ENCODE measurements around the gene JAG1.

DNA sequence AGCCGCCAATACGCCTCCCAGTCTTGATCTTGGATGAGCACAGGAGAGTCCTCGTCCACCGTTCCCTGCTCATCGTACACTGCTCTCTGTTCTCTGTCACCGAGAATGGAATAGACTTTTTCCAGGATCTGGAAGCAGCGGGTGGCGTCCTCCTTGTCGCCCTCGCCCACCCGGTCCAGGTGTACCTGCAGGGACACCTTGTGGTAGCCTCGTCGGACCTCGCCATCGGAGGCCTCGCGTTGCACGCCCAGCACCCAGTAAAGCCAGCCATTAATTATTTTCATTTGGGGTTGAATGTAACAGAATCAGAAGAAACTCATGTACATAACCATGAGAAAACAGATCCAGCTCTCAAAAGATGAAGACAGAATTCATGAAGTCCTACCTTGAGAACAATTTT, 59.9 kb downstream of the JAG1 start:
- TF ChIP-seq, protein P1, sequence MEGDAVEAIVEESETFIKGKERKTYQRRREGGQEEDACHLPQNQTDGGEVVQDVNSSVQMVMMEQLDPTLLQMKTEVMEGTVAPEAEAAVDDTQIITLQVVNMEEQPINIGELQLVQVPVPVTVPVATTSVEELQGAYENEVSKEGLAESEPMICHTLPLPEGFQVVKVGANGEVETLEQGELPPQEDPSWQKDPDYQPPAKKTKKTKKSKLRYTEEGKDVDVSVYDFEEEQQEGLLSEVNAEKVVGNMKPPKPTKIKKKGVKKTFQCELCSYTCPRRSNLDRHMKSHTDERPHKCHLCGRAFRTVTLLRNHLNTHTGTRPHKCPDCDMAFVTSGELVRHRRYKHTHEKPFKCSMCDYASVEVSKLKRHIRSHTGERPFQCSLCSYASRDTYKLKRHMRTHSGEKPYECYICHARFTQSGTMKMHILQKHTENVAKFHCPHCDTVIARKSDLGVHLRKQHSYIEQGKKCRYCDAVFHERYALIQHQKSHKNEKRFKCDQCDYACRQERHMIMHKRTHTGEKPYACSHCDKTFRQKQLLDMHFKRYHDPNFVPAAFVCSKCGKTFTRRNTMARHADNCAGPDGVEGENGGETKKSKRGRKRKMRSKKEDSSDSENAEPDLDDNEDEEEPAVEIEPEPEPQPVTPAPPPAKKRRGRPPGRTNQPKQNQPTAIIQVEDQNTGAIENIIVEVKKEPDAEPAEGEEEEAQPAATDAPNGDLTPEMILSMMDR (IDR thresholded peaks at IDR 0.05) = no peak
- no peak for TF ChIP-seq POLR2A (IDR thresholded peaks at IDR 0.05)
